Ishikawa (cell line): ENCODE measurements around the gene NUAK2.

Source experiments
- CEBPB ChIP-seq: IDR thresholded peaks from 2 replicates; pipeline ENCODE4 v1.6.1; 2012
- CREB1 ChIP-seq: IDR thresholded peaks from 2 replicates; pipeline ENCODE4 v1.6.1; 2012; ENCODE audit warnings: low read depth
- EGR1 ChIP-seq: IDR thresholded peaks from 2 replicates; pipeline ENCODE4 v1.6.1; 2012
- EP300 ChIP-seq: IDR thresholded peaks from 2 replicates; pipeline ENCODE4 v1.6.1; 2012; ENCODE audit warnings: borderline replicate concordance
- FOXM1 ChIP-seq: IDR thresholded peaks from 2 replicates; pipeline ENCODE4 v1.6.1; 2012; ENCODE audit warnings: low read depth, borderline replicate concordance
- NFIC ChIP-seq: IDR thresholded peaks from 2 replicates; pipeline ENCODE4 v1.6.1; 2012
- RAD21 ChIP-seq: IDR thresholded peaks from 2 replicates; pipeline ENCODE4 v1.6.1; 2012; ENCODE audit warnings: low read depth
- TEAD4 ChIP-seq: IDR thresholded peaks from 2 replicates; pipeline ENCODE4 v1.6.1; 2012
- YY1 ChIP-seq: IDR thresholded peaks from 2 replicates; pipeline ENCODE4 v1.6.1; 2012; ENCODE audit warnings: low read depth
- ZBTB7A ChIP-seq: IDR thresholded peaks from 2 replicates; pipeline ENCODE4 v1.6.1; 2012; ENCODE audit warnings: low read depth
- TF ChIP-seq, protein P1 (sequence below): IDR thresholded peaks from 2 replicates; pipeline ENCODE4 v1.6.1; 2012
- TF ChIP-seq, protein P2 (sequence below): IDR thresholded peaks from 2 replicates; pipeline ENCODE4 v1.6.1; 2012; ENCODE audit warnings: low read depth, mild to moderate bottlenecking
- TF ChIP-seq, protein P3 (sequence below): IDR thresholded peaks from 2 replicates; pipeline ENCODE4 v1.6.1; 2012

DNA sequence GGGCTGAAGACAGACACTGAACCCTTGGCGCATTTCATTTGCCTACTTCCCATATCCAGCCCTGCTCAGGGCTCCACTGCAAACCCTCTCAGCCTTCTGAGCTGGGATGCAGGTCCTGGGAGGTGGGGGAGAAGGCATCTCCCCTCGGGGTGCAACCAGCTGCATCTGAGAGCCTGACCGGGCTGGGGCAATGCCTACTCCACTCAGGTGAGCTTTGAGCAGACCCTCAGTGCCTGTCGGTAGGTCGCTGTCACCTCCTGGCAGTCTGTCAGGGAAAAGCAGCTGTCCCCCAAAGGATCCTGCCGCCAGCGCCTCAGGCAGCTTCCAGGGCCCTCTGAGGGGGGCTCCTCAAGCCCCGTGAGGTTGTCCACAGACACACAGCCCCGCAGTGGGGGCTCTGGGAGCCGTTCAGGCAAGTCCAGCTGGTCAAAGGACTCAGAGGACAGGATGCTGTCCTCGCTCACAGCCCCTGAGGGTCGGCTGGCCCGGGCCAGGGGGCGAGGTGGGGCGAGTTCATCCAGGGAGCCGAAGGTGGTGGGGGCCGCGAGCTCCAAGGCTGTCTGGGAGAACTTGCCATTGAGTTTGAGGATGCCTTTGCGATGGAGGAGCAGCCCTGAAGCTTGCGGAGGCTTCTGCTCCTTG, 18.2 kb downstream of the NUAK2 start:
- TF ChIP-seq, protein P1, sequence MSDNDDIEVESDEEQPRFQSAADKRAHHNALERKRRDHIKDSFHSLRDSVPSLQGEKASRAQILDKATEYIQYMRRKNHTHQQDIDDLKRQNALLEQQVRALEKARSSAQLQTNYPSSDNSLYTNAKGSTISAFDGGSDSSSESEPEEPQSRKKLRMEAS, result no peak
- TF ChIP-seq RAD21 (no peak), CEBPB (no peak), YY1 (no peak), EP300 (no peak), CREB1 (no peak), FOXM1 (no peak), EGR1 (no peak), TEAD4 (no peak), ZBTB7A (0 out of 2 replicates have a peak, but pooled peaks have one; percentile 17), NFIC (no peak)
- TF ChIP-seq, protein P2, sequence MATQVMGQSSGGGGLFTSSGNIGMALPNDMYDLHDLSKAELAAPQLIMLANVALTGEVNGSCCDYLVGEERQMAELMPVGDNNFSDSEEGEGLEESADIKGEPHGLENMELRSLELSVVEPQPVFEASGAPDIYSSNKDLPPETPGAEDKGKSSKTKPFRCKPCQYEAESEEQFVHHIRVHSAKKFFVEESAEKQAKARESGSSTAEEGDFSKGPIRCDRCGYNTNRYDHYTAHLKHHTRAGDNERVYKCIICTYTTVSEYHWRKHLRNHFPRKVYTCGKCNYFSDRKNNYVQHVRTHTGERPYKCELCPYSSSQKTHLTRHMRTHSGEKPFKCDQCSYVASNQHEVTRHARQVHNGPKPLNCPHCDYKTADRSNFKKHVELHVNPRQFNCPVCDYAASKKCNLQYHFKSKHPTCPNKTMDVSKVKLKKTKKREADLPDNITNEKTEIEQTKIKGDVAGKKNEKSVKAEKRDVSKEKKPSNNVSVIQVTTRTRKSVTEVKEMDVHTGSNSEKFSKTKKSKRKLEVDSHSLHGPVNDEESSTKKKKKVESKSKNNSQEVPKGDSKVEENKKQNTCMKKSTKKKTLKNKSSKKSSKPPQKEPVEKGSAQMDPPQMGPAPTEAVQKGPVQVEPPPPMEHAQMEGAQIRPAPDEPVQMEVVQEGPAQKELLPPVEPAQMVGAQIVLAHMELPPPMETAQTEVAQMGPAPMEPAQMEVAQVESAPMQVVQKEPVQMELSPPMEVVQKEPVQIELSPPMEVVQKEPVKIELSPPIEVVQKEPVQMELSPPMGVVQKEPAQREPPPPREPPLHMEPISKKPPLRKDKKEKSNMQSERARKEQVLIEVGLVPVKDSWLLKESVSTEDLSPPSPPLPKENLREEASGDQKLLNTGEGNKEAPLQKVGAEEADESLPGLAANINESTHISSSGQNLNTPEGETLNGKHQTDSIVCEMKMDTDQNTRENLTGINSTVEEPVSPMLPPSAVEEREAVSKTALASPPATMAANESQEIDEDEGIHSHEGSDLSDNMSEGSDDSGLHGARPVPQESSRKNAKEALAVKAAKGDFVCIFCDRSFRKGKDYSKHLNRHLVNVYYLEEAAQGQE, result no peak
- TF ChIP-seq, protein P3, sequence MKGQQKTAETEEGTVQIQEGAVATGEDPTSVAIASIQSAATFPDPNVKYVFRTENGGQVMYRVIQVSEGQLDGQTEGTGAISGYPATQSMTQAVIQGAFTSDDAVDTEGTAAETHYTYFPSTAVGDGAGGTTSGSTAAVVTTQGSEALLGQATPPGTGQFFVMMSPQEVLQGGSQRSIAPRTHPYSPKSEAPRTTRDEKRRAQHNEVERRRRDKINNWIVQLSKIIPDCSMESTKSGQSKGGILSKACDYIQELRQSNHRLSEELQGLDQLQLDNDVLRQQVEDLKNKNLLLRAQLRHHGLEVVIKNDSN, result no peak
